GM21447 (cell line): Measurements from ENCODE around the gene SCGB3A1.

Experiments used
- ATAC-seq: cut with Tn5 transposase; IDR thresholded peaks from one replicate; pipeline ENCODE4 v1.9.1; 2021; ENCODE audit not compliant: unreplicated experiment

The SCGB3A1 gene

GRCh38 chr5:180606215-180606785 is 15.0 kb upstream of the SCGB3A1 start:
- no peak for ATAC-seq

GRCh38 chr5:180605554-180606214 is 14.4 kb upstream of the SCGB3A1 start:
- peak; percentile 51 for ATAC-seq

- no peak for ATAC-seq
Observed at GRCh38 chr5:180604271-180604670, 13.0 kb upstream of the SCGB3A1 start.

- ATAC-seq = no peak
Observed at GRCh38 chr5:180603076-180603594, 11.8 kb upstream of the SCGB3A1 start.

- ATAC-seq = no peak
Observed at GRCh38 chr5:180602481-180603075, 11.3 kb upstream of the SCGB3A1 start.

GRCh38 chr5:180601591-180602480 is 10.5 kb upstream of the SCGB3A1 start:
- no peak for ATAC-seq

- ATAC-seq = no peak
Observed at GRCh38 chr5:180600554-180601041, 9.3 kb upstream of the SCGB3A1 start.

GRCh38 chr5:180599981-180600553 is 8.8 kb upstream of the SCGB3A1 start:
- ATAC-seq = no peak

GRCh38 chr5:180599590-180599914 is 8.3 kb upstream of the SCGB3A1 start:
- no peak for ATAC-seq

GRCh38 chr5:180598797-180599589 is 7.7 kb upstream of the SCGB3A1 start:
- no peak for ATAC-seq

GRCh38 chr5:180598316-180598701 is 7.0 kb upstream of the SCGB3A1 start:
- ATAC-seq = no peak

GRCh38 chr5:180596668-180597231 is 5.5 kb upstream of the SCGB3A1 start:
- no peak for ATAC-seq

GRCh38 chr5:180596115-180596667 is 4.9 kb upstream of the SCGB3A1 start:
- no peak for ATAC-seq

- ATAC-seq = no peak
Observed at GRCh38 chr5:180595381-180596114, 4.2 kb upstream of the SCGB3A1 start.

GRCh38 chr5:180595046-180595379 is 3.7 kb upstream of the SCGB3A1 start:
- no peak for ATAC-seq

GRCh38 chr5:180594311-180595045 is 3.2 kb upstream of the SCGB3A1 start:
- no peak for ATAC-seq

- no peak for ATAC-seq
Observed at GRCh38 chr5:180593446-180594206, 2.3 kb upstream of the SCGB3A1 start.

GRCh38 chr5:180592176-180592575 is 877 bp upstream of the SCGB3A1 start:
- no peak for ATAC-seq
